ENCODE data around the gene MTRF1.

- no peak for TF ChIP-seq POLR2A (IDR thresholded peaks at IDR 0.05)
- no peak for TF ChIP-seq CTCF (IDR thresholded peaks at IDR 0.05)
Observed at GRCh38 chr13:41213316-41213715, 50.1 kb downstream of the MTRF1 start.
